Activated T-cell treated with anti-CD3 and anti-CD28 coated beads, Interleukin-2, amount 50 U/mL, for 72 hours (primary cell): Measurements from ENCODE around the gene NPBWR2. TPM values are rescaled to one million over a fixed set of nuclear protein-coding genes. Genes with fewer than 3 reads are reported as not detected.

ENCODE experiments used
- ATAC-seq, 2 donors: fragments of 150-1000 bp; cut with Tn5 transposase; replicated peaks in 1 of 2; 2 replicates each; pipeline ENCODE4 v1.10.0; 2021; ENCODE audit warnings: moderate library complexity in 2 of 2, mild to moderate bottlenecking in 1 of 2
- DNase-seq, 2 donors: peaks; one replicate each; pipeline ENCODE4 v3.0.0; 2021 to 2022; ENCODE audit warnings: mixed read lengths in 1 of 2
- H3K27ac Mint-ChIP-seq: one replicate; pipeline ENCODE4 v1.8.0; 2022; ENCODE audit warnings: mild to moderate bottlenecking, moderate library complexity, mixed read lengths
- H3K27me3 Mint-ChIP-seq: one replicate; pipeline ENCODE4 v1.8.0; 2022; ENCODE audit warnings: low read depth, mixed read lengths
- H3K36me3 Mint-ChIP-seq, 2 donors: one replicate each; pipeline ENCODE4 v1.8.0; 2022; ENCODE audit warnings: mixed read lengths in 2 of 2, mild to moderate bottlenecking in 1 of 2; ENCODE audit not compliant: insufficient read depth in 2 of 2
- H3K4me1 Mint-ChIP-seq: one replicate; pipeline ENCODE4 v1.8.0; 2022; ENCODE audit warnings: low read depth, mixed read lengths
- H3K4me3 Mint-ChIP-seq, 2 donors: one replicate each; pipeline ENCODE4 v1.8.0; 2022; ENCODE audit warnings: mild to moderate bottlenecking in 2 of 2, mixed read lengths in 2 of 2, moderate library complexity in 2 of 2
- H3K9me3 Mint-ChIP-seq, 2 donors: one replicate each; pipeline ENCODE4 v1.8.0; 2022; ENCODE audit warnings: mixed read lengths in 2 of 2
- total RNA-seq, 2 donors: library from RNA; stranded (reverse); gene quantifications; one replicate each; pipeline ENCODE4 v1.2.3, GENCODE V29; 2022

NPBWR2 gene
- total RNA-seq, 2 donors from 2014 or later: not detected

- Mint-ChIP-seq H3K36me3 (peaks cover 0 to 2% of the 10 kb centered on the region in 2 donors), H3K27me3 (no peaks in the 10 kb centered on the region), H3K27ac (no peak overlapping the region), H3K4me1 (peaks cover 23% of the 10 kb centered on the region), H3K4me3 (no peak overlapping the region), H3K9me3 (no peaks in the 10 kb centered on the region)
- DNase-seq (no peak), ATAC-seq (no peak)
Observed at GRCh38 chr20:64070244-64070993, 36.9 kb downstream of the NPBWR2 start.

- Mint-ChIP-seq H3K4me1 (peaks cover 30% of the 10 kb centered on the region), H3K27ac (no peak overlapping the region), H3K36me3 (peaks cover 0 to 2% of the 10 kb centered on the region in 2 donors)
Observed at GRCh38 chr20:64069614-64070243, 37.6 kb downstream of the NPBWR2 start.

GRCh38 chr20:64069209-64069613 lies 38.2 kb downstream of the NPBWR2 start:
- Mint-ChIP-seq H3K27me3 (no peaks in the 10 kb centered on the region), H3K9me3 (no peaks in the 10 kb centered on the region), H3K4me3 (no peak overlapping the region), H3K27ac (no peak overlapping the region), H3K36me3 (peaks cover 0 to 2% of the 10 kb centered on the region in 2 donors), H3K4me1 (peaks cover 35% of the 10 kb centered on the region)
- no peak for DNase-seq
- no peak for ATAC-seq

More at GRCh38 chr20:64069614-64070243, 37.6 kb downstream of the NPBWR2 start:
- no peaks in the 10 kb centered on the region for H3K9me3 Mint-ChIP-seq
- no peak overlapping the region for H3K4me3 Mint-ChIP-seq
- DNase-seq (peak in 1 of 2 donors; percentile 46), ATAC-seq (no peak)
- no peaks in the 10 kb centered on the region for H3K27me3 Mint-ChIP-seq

GRCh38 chr20:64068386-64069208 lies 38.8 kb downstream of the NPBWR2 start:
- Mint-ChIP-seq H3K36me3 (peaks cover 0 to 2% of the 10 kb centered on the region in 2 donors), H3K27ac (no peak overlapping the region), H3K4me3 (no peak overlapping the region), H3K9me3 (no peaks in the 10 kb centered on the region), H3K27me3 (no peaks in the 10 kb centered on the region), H3K4me1 (peaks cover 41% of the 10 kb centered on the region)
- ATAC-seq: no peak
- no peak for DNase-seq

- Mint-ChIP-seq H3K36me3 (peaks cover 0 to 2% of the 10 kb centered on the region in 2 donors), H3K9me3 (no peaks in the 10 kb centered on the region), H3K27me3 (no peaks in the 10 kb centered on the region), H3K27ac (no peak overlapping the region), H3K4me3 (no peak overlapping the region), H3K4me1 (peaks cover 42% of the 10 kb centered on the region)
- ATAC-seq: no peak
- no peak for DNase-seq
Observed at GRCh38 chr20:64067733-64068307, 39.5 kb downstream of the NPBWR2 start.

GRCh38 chr20:64067005-64067632 lies 40.2 kb downstream of the NPBWR2 start:
- H3K36me3 Mint-ChIP-seq: peaks cover 0 to under 1% of the 10 kb centered on the region in 2 donors
- H3K27me3 Mint-ChIP-seq: no peaks in the 10 kb centered on the region
- no peaks in the 10 kb centered on the region for H3K9me3 Mint-ChIP-seq
- ATAC-seq (no peak), DNase-seq (no peak)
- peaks cover 46% of the 10 kb centered on the region for H3K4me1 Mint-ChIP-seq
- no peak overlapping the region for H3K27ac Mint-ChIP-seq
- peak overlapping the region in 1 of 2 donors; percentile 6 for H3K4me3 Mint-ChIP-seq

GRCh38 chr20:64065974-64066343 lies 41.4 kb downstream of the NPBWR2 start:
- H3K4me3 Mint-ChIP-seq: peak overlapping the region; percentile 65 to 71
- peak; percentile 72 to 77 for ATAC-seq
- no peaks in the 10 kb centered on the region for H3K9me3 Mint-ChIP-seq
- H3K4me1 Mint-ChIP-seq: peaks cover 51% of the 10 kb centered on the region
- H3K27ac Mint-ChIP-seq: peak overlapping the region; percentile 70
- H3K36me3 Mint-ChIP-seq: no peaks in the 10 kb centered on the region
- DNase-seq: peak; percentile 84
- H3K27me3 Mint-ChIP-seq: no peaks in the 10 kb centered on the region

GRCh38 chr20:64065062-64065973 lies 42.0 kb downstream of the NPBWR2 start:
- Mint-ChIP-seq H3K4me1 (peaks cover 51% of the 10 kb centered on the region), H3K36me3 (no peaks in the 10 kb centered on the region), H3K9me3 (no peaks in the 10 kb centered on the region), H3K4me3 (peak overlapping the region; percentile 65 to 71), H3K27me3 (no peaks in the 10 kb centered on the region), H3K27ac (peak overlapping the region; percentile 22)
- ATAC-seq (no peak), DNase-seq (no peak)

- Mint-ChIP-seq H3K4me3 (peak overlapping the region; percentile 84 to 95), H3K4me1 (peaks cover 55% of the 10 kb centered on the region), H3K9me3 (no peaks in the 10 kb centered on the region), H3K27ac (no peak overlapping the region), H3K36me3 (no peaks in the 10 kb centered on the region), H3K27me3 (no peaks in the 10 kb centered on the region)
- ATAC-seq: no peak
- DNase-seq: no peak
Observed at GRCh38 chr20:64064145-64064698, 43.1 kb downstream of the NPBWR2 start.

GRCh38 chr20:64063389-64064144 lies 43.8 kb downstream of the NPBWR2 start:
- Mint-ChIP-seq H3K4me3 (peak overlapping the region; percentile 84 to 95), H3K36me3 (no peaks in the 10 kb centered on the region), H3K9me3 (no peaks in the 10 kb centered on the region), H3K27ac (peak overlapping the region; percentile 3), H3K27me3 (no peaks in the 10 kb centered on the region), H3K4me1 (peaks cover 58% of the 10 kb centered on the region)
- peak; percentile 54 to 55 for DNase-seq
- ATAC-seq: no peak
